Measurements from ENCODE around the gene FAM118A.
"Not testable (repeated sequence)": the region's sequence is repeated elsewhere in the genome, so short reads cannot be mapped to it uniquely, and the experiment has no call there.

The FAM118A gene

DNA sequence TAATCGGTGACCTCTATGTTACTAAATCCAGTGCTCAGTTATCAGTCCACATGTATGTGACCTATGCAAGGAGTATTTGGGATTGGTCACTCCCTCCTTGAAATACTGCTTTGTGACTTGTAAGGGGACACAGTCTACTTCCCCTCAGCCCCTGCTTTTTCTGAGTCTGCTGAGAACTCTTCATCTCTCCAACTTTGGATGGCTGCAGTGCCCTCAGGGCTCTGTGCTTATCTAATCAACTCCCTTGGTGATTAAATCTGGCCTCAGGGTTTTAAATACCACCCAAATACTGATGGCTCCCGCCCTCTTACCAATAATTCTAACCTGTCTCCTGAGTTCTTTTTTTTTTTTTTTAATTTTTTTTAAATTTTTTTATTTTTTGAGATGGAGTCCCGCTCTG is 40.2 kb downstream of the FAM118A start:
- no peak for DNase-seq (ENCODE audit: low read depth)
- TF ChIP-seq, protein P1, sequence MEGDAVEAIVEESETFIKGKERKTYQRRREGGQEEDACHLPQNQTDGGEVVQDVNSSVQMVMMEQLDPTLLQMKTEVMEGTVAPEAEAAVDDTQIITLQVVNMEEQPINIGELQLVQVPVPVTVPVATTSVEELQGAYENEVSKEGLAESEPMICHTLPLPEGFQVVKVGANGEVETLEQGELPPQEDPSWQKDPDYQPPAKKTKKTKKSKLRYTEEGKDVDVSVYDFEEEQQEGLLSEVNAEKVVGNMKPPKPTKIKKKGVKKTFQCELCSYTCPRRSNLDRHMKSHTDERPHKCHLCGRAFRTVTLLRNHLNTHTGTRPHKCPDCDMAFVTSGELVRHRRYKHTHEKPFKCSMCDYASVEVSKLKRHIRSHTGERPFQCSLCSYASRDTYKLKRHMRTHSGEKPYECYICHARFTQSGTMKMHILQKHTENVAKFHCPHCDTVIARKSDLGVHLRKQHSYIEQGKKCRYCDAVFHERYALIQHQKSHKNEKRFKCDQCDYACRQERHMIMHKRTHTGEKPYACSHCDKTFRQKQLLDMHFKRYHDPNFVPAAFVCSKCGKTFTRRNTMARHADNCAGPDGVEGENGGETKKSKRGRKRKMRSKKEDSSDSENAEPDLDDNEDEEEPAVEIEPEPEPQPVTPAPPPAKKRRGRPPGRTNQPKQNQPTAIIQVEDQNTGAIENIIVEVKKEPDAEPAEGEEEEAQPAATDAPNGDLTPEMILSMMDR (IDR thresholded peaks at IDR 0.05; ENCODE audit: control insufficient read depth, insufficient read depth, low read depth, low read length, missing control alignments), result no peak
- H3K4me3 ChIP-seq (ENCODE audit: control insufficient read depth, low read depth, low read length), result no peak overlapping the region

DNA sequence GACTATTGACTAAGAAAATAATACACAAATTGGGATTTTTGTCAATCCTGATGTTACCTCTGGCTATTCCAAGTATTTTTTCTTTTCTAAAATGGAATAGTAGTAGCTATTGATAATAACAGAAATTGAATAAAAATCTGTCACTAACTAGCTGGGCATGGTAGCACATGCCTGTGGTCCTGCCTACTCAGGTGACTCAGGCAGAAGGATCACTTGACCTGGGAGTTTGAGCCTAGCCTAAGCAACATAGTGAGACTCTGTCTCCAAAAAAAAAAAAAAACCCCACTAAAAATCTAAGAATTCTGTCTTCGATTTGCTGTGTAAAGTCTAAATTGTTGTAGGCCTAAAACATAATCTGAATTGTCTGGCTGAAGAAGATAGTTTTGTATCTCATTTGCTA is 42.2 kb downstream of the FAM118A start:
- DNase-seq (ENCODE audit: low read depth), result no peak
- H3K4me3 ChIP-seq (ENCODE audit: control insufficient read depth, low read depth, low read length), result no peak overlapping the region
- TF ChIP-seq, protein P1 (IDR thresholded peaks at IDR 0.05; ENCODE audit: control insufficient read depth, insufficient read depth, low read depth, low read length, missing control alignments), result no peak

DNA sequence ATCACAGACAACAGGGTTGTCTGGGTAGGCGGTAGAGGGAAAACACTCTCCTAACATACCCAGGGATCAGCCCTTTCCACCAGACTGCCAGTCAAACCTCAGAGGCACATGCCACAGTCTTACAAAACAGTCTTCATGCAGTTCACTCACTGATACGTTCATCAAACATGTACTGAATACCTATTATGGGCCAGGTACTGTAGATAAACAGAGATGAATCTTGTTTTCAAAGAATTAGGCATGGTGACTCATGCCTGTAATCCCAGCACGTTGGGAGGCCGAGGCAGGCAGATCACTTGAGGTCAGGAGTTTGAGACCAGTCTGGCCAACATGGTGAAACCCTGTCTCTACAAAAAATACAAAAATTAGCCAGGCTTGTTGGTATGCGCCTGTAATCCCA is 43.0 kb downstream of the FAM118A start:
- not testable (repeated sequence) for DNase-seq (ENCODE audit: low read depth); H3K4me3 ChIP-seq (ENCODE audit: control insufficient read depth, low read depth, low read length)

DNA sequence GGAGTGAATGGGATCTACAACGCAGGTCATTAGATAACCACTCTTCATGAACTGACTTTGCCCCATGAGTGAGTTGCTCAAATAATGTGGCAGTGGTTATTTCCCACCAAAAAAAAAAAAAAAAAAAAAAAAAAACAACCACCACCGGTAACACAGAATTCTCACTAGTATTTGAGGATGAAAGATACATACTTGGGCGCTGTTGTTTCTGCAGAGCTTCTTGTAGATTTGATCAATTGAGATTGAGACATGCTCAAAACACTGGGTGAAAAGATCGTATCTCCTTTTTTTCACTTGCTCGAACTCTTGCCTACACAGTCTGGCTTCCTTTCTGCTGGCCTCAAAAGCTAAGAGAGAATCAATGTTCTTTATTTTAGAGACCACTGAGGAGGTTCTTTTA is 44.1 kb downstream of the FAM118A start:
- TF ChIP-seq, protein P1 (IDR thresholded peaks at IDR 0.05; ENCODE audit: control insufficient read depth, insufficient read depth, low read depth, low read length, missing control alignments), result no peak
- no peak for DNase-seq (ENCODE audit: low read depth)
- no peak overlapping the region for H3K4me3 ChIP-seq (ENCODE audit: control insufficient read depth, low read depth, low read length)

DNA sequence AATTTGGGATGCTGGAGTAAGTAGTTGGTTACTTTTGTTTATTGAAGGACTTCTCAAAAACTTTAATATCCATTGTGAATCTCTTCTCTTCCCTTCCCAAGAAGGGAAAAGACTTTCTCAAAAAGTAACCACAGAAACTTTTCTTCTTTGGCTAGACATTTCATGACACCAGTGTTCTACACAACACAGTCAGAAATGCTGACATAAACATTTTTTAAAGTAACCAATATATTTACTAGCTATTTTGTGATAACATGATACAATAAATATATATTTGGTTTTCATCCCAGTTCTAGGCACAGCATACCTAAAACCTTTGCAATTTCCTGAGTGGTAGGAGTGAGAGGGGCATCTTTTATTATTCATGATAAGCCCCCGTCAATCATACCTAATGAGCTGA is 47.8 kb downstream of the FAM118A start:
- no peak for DNase-seq (ENCODE audit: low read depth)
- no peak overlapping the region for H3K4me3 ChIP-seq (ENCODE audit: control insufficient read depth, low read depth, low read length)
- TF ChIP-seq, protein P1 (IDR thresholded peaks at IDR 0.05; ENCODE audit: control insufficient read depth, insufficient read depth, low read depth, low read length, missing control alignments), result no peak

DNA sequence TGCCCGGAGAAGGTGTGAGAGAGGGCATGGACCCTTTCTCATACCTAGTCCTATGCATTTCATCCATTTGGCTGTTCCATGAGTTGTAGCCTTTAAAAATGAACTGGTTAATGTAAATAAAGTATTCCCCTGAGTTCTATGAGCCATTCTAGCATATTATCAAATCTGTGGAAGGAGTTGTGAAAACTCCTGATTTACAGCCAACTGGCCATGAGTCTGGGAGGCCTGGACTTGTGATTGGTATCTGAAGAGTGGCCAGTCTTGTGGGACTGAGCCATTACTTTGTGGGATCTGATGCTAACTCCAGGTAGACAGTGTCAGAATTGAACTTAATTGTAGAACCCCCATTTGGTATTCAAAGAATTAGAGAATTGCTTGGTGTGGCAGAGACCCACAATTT is 48.4 kb downstream of the FAM118A start:
- no peak for DNase-seq (ENCODE audit: low read depth)
- TF ChIP-seq, protein P1 (IDR thresholded peaks at IDR 0.05; ENCODE audit: control insufficient read depth, insufficient read depth, low read depth, low read length, missing control alignments), result no peak
- no peak overlapping the region for H3K4me3 ChIP-seq (ENCODE audit: control insufficient read depth, low read depth, low read length)

DNA sequence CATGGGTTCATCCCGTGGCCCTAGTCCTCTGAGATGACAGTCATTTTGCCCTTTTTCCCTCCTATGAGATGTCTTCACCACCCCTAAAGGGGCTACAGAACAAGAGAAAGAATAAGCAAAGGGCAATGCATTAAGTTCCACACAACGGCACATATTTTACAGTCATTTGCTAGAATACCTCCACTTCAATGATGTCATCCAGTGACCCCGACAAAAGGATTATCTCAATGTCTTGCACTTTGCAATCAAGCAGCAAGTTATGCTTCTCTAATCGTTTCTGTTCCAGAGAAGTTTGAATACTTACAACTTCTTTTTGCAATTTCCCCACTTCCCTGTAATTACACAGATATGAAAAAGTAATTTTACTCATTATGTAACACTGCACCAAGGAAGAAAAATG is 49.9 kb downstream of the FAM118A start:
- DNase-seq (ENCODE audit: low read depth), result no peak
- TF ChIP-seq, protein P1 (IDR thresholded peaks at IDR 0.05; ENCODE audit: control insufficient read depth, insufficient read depth, low read depth, low read length, missing control alignments), result no peak
- H3K4me3 ChIP-seq (ENCODE audit: control insufficient read depth, low read depth, low read length), result no peak overlapping the region
